HG02840 (cell line): ENCODE measurements around the gene ZNF677.
"Not testable (repeated sequence)": the region's sequence is repeated elsewhere in the genome, so short reads cannot be mapped to it uniquely, and the experiment has no call there.

Experiments
- ATAC-seq: cut with Tn5 transposase; IDR thresholded peaks from one replicate; pipeline ENCODE4 v1.9.1; 2021; ENCODE audit warnings: mild to moderate bottlenecking, moderate library complexity, moderate number of reproducible peaks; ENCODE audit not compliant: unreplicated experiment, low FRiP score

ZNF677 gene

GRCh38 chr19:53195265-53195903, 59.3 kb downstream of the ZNF677 start:
- no peak for ATAC-seq

GRCh38 chr19:53193535-53194222, 61.0 kb downstream of the ZNF677 start:
- no peak for ATAC-seq

DNA sequence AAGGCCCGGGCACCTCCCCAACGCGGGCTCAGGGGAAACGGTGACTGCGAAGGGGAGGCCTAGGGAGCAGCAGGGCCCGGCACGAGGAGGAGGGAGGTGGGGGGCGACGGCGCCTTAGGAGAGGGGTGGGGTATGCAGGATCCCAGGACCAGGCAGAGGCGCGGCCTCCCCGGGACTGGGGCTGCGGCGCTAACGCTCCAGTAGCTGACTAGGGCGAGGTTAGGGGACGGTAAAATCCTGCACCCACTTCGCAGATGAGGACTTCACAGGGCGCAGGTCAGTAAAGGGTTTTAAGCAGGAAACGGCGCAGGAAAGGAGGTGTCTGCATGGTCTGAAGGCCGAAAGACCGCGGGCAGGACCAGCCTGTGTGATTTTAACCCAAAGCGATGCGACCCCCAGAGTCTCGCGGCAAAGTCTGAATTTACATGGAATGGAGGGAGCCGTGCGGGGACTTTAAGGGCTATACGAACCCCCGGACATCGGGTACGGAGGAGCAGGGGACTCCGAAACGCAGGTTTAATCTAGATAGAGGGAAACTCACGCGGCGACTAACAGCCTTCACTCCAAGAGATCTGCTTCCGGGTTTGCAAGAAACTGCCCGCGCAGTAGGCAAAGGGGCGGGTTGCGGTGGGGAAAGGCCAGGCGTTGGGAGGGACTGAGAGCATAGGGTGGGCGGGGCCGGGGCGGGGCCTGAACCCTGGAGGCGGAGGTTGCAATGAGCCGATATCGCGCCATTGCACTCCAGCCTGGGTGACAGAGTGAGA, 61.7 kb downstream of the ZNF677 start, which contains the start of gene ZNF665:
TSS of gene ZNF665 (minus strand) at position 588 of the 764 bp plus-strand sequence. CDS start 10,460 bp downstream, outside the sequence.
- ATAC-seq = no peak

- no peak for ATAC-seq
Observed at GRCh38 chr19:53190253-53190652, 64.4 kb downstream of the ZNF677 start.

DNA sequence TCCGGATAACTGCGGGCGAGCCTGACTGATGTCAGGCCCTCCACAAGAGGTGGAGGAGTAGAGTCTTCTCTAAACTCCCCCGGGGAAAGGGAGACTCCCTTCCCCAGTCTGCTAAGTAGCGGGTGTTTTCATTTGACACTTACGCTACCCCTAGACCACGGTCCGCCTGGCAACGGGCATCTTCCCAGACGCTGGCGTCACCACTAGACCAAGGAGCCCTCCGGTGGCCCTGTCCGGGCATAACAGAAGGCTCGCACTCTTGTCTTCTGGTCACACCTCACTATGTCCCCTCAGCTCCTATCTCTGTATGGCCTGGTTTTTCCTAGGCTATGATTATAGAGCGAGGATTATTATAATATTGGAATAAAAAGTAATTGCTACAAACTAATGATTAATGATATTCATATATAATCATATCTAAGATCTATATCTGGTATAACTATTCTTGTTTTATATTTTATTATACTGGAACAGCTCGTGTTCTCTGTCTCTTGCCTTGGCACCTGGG, 64.9 kb downstream of the ZNF677 start:
- ATAC-seq = not testable (repeated sequence)
